Esophagus squamous epithelium (tissue), 5 donors: Measurements from ENCODE around the gene ZNF689. TPM values are rescaled to one million over a fixed set of nuclear protein-coding genes. Genes with fewer than 3 reads are reported as not detected.

ENCODE experiments used
- DNase-seq: peaks from one replicate; lab custom pipeline; 2025; lab: John Stamatoyannopoulos, UW
- H3K27ac ChIP-seq, 4 donors: fragments of 200-600 bp; sonication (generic); one replicate each; pipeline ENCODE4 v1.5.1; 2016 to 2019; ENCODE audit warnings: mild to moderate bottlenecking in 1 of 4
- H3K27me3 ChIP-seq, 4 donors: fragments of 200-600 bp; sonication (generic); 1 replicate in 3 of 4; 2 replicates in 1 of 4; pipeline versions ENCODE4 v1.5.1 to v1.6.0; 2017 to 2021; ENCODE audit warnings: antibody characterized with exemption in 1 of 4
- H3K36me3 ChIP-seq, 3 donors: fragments of 200-600 bp; sonication (generic); one replicate each; pipeline ENCODE4 v1.5.1; 2016 to 2019
- H3K4me1 ChIP-seq, 3 donors: fragments of 200-600 bp; sonication (generic); one replicate each; pipeline ENCODE4 v1.5.1; 2017 to 2019
- H3K4me3 ChIP-seq, 4 donors: fragments of 200-600 bp; sonication (generic); 1 replicate in 3 of 4; 2 replicates in 1 of 4; pipeline ENCODE4 v1.5.1; 2016 to 2019; ENCODE audit warnings: mild to moderate bottlenecking in 2 of 4, moderate library complexity in 1 of 4
- H3K9me3 ChIP-seq, 3 donors: fragments of 200-600 bp; sonication (generic); one replicate each; pipeline ENCODE4 v1.5.1; 2016 to 2019
- POLR2A ChIP-seq, 4 donors: fragments of 450-650 bp; IDR thresholded peaks; one replicate each; pipeline ENCODE4 v1.6.1; 2017; ENCODE audit warnings: antibody characterized with exemption in 4 of 4, mild to moderate bottlenecking in 4 of 4, moderate library complexity in 3 of 4
- WGBS, 2 donors: methylation state at CpG; one replicate each; pipeline ENCODE4 v1.1.5; 2018; 5-methylcytosine and 5-hydroxymethylcytosine counted together
- intact Hi-C: fragments of 100-400 bp; cut with DNase I; formaldehyde crosslinking; loops from one replicate; pipeline ENCODE4 v1.15.0; 2022
- small RNA-seq, 4 donors: library from RNA; depleted of rRNA; stranded (forward); fragments of <200 nt; gene quantifications; one replicate each; pipeline ENCODE3, GENCODE V24; 2016
- total RNA-seq, 4 donors: library from RNA; depleted of rRNA; stranded (reverse); fragments of >200 nt; gene quantifications; one replicate each; pipeline ENCODE4 v1.1.0, GENCODE V29; 2016
- TF ChIP-seq, protein P1 (sequence below), 6 experiments: fragments of 450-650 bp in 4 of 6; fragments of 200-600 bp in 2 of 6; sonication (generic) in 2 of 6; IDR thresholded peaks; one replicate each; pipeline ENCODE4 v1.5.1; 2016 to 2019; ENCODE audit warnings: antibody characterized with exemption in 6 of 6, mild to moderate bottlenecking in 4 of 6, moderate library complexity in 4 of 6
- donor health status: DM: yes; HTN: yes; CAD: no.

Gene ZNF689
- total RNA-seq, 4 donors from 2014 or later = 2.0 to 6.7 (median 3.8) TPM

GRCh38 chr16:30554557-30555314, 55.5 kb downstream of the ZNF689 start:
- no peak for DNase-seq
- H3K4me1 ChIP-seq = peaks cover 15 to 48% (median 16%) of the 10 kb centered on the region in 3 donors
- 90 to 92% methylated on average over 5 to 9 of the region's 18 CpGs for WGBS, 2 donors
- H3K4me3 ChIP-seq = no peak overlapping the region
- intact Hi-C loops = no loop called here
- H3K27ac ChIP-seq = no peak overlapping the region
- TF ChIP-seq, protein P1, sequence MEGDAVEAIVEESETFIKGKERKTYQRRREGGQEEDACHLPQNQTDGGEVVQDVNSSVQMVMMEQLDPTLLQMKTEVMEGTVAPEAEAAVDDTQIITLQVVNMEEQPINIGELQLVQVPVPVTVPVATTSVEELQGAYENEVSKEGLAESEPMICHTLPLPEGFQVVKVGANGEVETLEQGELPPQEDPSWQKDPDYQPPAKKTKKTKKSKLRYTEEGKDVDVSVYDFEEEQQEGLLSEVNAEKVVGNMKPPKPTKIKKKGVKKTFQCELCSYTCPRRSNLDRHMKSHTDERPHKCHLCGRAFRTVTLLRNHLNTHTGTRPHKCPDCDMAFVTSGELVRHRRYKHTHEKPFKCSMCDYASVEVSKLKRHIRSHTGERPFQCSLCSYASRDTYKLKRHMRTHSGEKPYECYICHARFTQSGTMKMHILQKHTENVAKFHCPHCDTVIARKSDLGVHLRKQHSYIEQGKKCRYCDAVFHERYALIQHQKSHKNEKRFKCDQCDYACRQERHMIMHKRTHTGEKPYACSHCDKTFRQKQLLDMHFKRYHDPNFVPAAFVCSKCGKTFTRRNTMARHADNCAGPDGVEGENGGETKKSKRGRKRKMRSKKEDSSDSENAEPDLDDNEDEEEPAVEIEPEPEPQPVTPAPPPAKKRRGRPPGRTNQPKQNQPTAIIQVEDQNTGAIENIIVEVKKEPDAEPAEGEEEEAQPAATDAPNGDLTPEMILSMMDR (IDR thresholded peaks at IDR 0.05) = no peak
- no peak for TF ChIP-seq POLR2A (IDR thresholded peaks at IDR 0.05)
- no peaks in the 10 kb centered on the region for H3K27me3 ChIP-seq
- H3K36me3 ChIP-seq = peaks cover 9 to 39% (median 15%) of the 10 kb centered on the region in 3 donors
- H3K9me3 ChIP-seq = no peaks in the 10 kb centered on the region

DNA sequence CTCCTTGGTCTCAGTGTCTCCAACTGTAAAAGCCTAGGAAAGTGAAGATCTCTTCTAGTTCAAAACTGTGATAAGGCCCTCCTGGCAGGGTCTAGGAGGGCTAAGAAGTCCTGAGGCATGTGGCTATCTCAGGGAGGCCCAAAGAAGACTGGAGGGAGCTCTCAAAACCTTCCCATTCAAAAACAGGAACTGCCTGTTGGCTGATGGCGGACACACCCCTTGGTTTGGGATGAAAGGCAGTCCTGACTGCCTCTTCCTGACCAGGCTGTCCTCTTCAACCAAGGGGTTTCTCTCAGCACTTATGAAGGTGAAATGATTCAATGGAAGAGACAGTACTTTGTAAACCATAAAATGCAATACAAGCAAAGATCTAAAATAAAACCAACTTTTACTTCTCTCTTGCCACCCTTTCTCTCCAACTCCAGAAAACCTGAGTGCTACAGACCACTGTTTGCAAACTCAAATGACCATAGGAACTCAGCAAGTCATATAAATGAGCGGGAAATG, 56.7 kb downstream of the ZNF689 start:
- Histone ChIP-seq H3K4me1 (peaks cover 12 to 41% (median 15%) of the 10 kb centered on the region in 3 donors), H3K27ac (no peak overlapping the region), H3K9me3 (no peaks in the 10 kb centered on the region), H3K36me3 (peaks cover 9 to 39% (median 15%) of the 10 kb centered on the region in 3 donors), H3K27me3 (no peaks in the 10 kb centered on the region), H3K4me3 (no peak overlapping the region)
- 84 to 90% methylated on average over 2 of the region's 2 CpGs for WGBS, 2 donors
- TF ChIP-seq, protein P1 (IDR thresholded peaks at IDR 0.05) = no peak
- no peak for TF ChIP-seq POLR2A (IDR thresholded peaks at IDR 0.05)
- intact Hi-C loops = no loop called here
- DNase-seq = no peak

- no peak for TF ChIP-seq POLR2A (IDR thresholded peaks at IDR 0.05)
- TF ChIP-seq, protein P1 (IDR thresholded peaks at IDR 0.05) = no peak
- no peak overlapping the region for H3K4me3 ChIP-seq
- intact Hi-C loops = no loop called here
- no peaks in the 10 kb centered on the region for H3K27me3 ChIP-seq
- peak overlapping the region in 1 of 4 donors; percentile 14 for H3K27ac ChIP-seq
- WGBS, 2 donors = 76 to 80% methylated on average over 1 to 3 of the region's 4 CpGs
- peaks cover 9 to 39% (median 15%) of the 10 kb centered on the region in 3 donors for H3K36me3 ChIP-seq
- H3K9me3 ChIP-seq = no peaks in the 10 kb centered on the region
- H3K4me1 ChIP-seq = peaks cover 12 to 41% (median 15%) of the 10 kb centered on the region in 3 donors
- DNase-seq = no peak
Measured at GRCh38 chr16:30552956-30553355, 57.2 kb downstream of the ZNF689 start.

Small RNA genes lying within 50 kb of the gene (small RNA-seq; reads per million reads assigned to genes)
- gene AC093249.1 (0 reads per million in 4 donors), gene AC093249.4 (0 reads per million in 4 donors)

Other genes with a start within 250 kb of the ZNF689 start
- gene TBC1D10B, start 239.9 kb downstream of the ZNF689 start, total RNA-seq = 10 to 100 TPM; 21.9 to 33.9 (median 26.1) TPM
- gene MYL11, start 235.6 kb downstream of the ZNF689 start, total RNA-seq = not detected
- gene SEPTIN1, start 227.8 kb downstream of the ZNF689 start, total RNA-seq = 1 to 10 TPM; 1.2 to 7.1 (median 2.7) TPM
- 1 to 10 TPM; 2.8 to 5.9 (median 4.5) TPM for gene ZNF48, start 215.0 kb downstream of the ZNF689 start, total RNA-seq
- gene ZNF771, start 202.8 kb downstream of the ZNF689 start, total RNA-seq = 10 to 100 TPM in 1 of 4 donors, 1 to 10 TPM in 3; 3.7 to 15.1 (median 7.0) TPM
- 10 to 100 TPM in 3 of 4 donors, 1 to 10 TPM in 1; 7.4 to 28.6 (median 22.7) TPM for gene DCTPP1, start 180.4 kb downstream of the ZNF689 start, total RNA-seq
- gene SEPHS2, start 164.5 kb downstream of the ZNF689 start, total RNA-seq = 10 to 100 TPM; 17.7 to 23.5 (median 19.7) TPM
- gene ITGAL, start 137.6 kb downstream of the ZNF689 start, total RNA-seq = 1 to 10 TPM; 1.3 to 4.4 (median 2.4) TPM
- 10 to 100 TPM; 13.6 to 24.5 (median 20.6) TPM for gene ZNF768, start 83.8 kb downstream of the ZNF689 start, total RNA-seq
- 10 to 100 TPM in 1 of 4 donors, 1 to 10 TPM in 3; 7.2 to 12.4 (median 8.3) TPM for gene ZNF747, start 75.5 kb downstream of the ZNF689 start, total RNA-seq
- 1 to 10 TPM; 4.7 to 8.3 (median 7.2) TPM for gene ZNF764, start 52.0 kb downstream of the ZNF689 start, total RNA-seq
- gene ZNF688, start 38.7 kb downstream of the ZNF689 start, total RNA-seq = 10 to 100 TPM in 2 of 4 donors, 1 to 10 TPM in 2; 5.4 to 15.3 (median 10.2) TPM
- gene ZNF785, start 24.7 kb downstream of the ZNF689 start, total RNA-seq = 10 to 100 TPM in 1 of 4 donors, 1 to 10 TPM in 3; 2.7 to 10.9 (median 5.6) TPM
- 10 to 100 TPM; 16.6 to 21.8 (median 20.3) TPM for gene PRR14, start 40.6 kb upstream of the ZNF689 start, total RNA-seq
- gene FBRS, start 48.0 kb upstream of the ZNF689 start, total RNA-seq = 10 to 100 TPM; 22.3 to 80.2 (median 45.3) TPM
- 10 to 100 TPM; 10.7 to 39.6 (median 26.1) TPM for gene SRCAP, start 88.8 kb upstream of the ZNF689 start, total RNA-seq
- 10 to 100 TPM; 18.6 to 27.8 (median 21.7) TPM for gene PHKG2, start 138.0 kb upstream of the ZNF689 start, total RNA-seq
- 1 to 10 TPM in 3 of 4 donors, not detected in 1; 1.3 to 5.0 (median 3.4) TPM for gene CFAP119, start 151.7 kb upstream of the ZNF689 start, total RNA-seq
- gene RNF40, start 151.9 kb upstream of the ZNF689 start, total RNA-seq = 10 to 100 TPM; 53.8 to 81.1 (median 73.4) TPM
- 10 to 100 TPM in 1 of 4 donors, 1 to 10 TPM in 3; 5.0 to 11.4 (median 6.2) TPM for gene ZNF629, start 176.8 kb upstream of the ZNF689 start, total RNA-seq